AG09309 (cell line): ENCODE results near the gene MED17.
A peak's percentile ranks its signal among the peaks of the same experiment; 100 is the strongest.

Experiments used
- DNase-seq: peaks from one replicate; pipeline ENCODE4 v3.0.0-alpha.2; 2010; ENCODE audit warnings: low read depth
- H3K4me3 ChIP-seq: 2 replicates; pipeline ENCODE4 v1.5.1; 2011; ENCODE audit warnings: mild to moderate bottlenecking, low read depth, low read length, moderate library complexity; ENCODE audit not compliant: control insufficient read depth
- TF ChIP-seq, protein P1 (sequence below): IDR thresholded peaks from 2 replicates; pipeline ENCODE4 v1.5.1; 2011; ENCODE audit warnings: mild to moderate bottlenecking, low read depth, low read length, inconsistent platforms; ENCODE audit not compliant: insufficient read depth, control insufficient read depth; ENCODE audit errors: missing control alignments

The MED17 gene, protein sequence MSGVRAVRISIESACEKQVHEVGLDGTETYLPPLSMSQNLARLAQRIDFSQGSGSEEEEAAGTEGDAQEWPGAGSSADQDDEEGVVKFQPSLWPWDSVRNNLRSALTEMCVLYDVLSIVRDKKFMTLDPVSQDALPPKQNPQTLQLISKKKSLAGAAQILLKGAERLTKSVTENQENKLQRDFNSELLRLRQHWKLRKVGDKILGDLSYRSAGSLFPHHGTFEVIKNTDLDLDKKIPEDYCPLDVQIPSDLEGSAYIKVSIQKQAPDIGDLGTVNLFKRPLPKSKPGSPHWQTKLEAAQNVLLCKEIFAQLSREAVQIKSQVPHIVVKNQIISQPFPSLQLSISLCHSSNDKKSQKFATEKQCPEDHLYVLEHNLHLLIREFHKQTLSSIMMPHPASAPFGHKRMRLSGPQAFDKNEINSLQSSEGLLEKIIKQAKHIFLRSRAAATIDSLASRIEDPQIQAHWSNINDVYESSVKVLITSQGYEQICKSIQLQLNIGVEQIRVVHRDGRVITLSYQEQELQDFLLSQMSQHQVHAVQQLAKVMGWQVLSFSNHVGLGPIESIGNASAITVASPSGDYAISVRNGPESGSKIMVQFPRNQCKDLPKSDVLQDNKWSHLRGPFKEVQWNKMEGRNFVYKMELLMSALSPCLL

DNA sequence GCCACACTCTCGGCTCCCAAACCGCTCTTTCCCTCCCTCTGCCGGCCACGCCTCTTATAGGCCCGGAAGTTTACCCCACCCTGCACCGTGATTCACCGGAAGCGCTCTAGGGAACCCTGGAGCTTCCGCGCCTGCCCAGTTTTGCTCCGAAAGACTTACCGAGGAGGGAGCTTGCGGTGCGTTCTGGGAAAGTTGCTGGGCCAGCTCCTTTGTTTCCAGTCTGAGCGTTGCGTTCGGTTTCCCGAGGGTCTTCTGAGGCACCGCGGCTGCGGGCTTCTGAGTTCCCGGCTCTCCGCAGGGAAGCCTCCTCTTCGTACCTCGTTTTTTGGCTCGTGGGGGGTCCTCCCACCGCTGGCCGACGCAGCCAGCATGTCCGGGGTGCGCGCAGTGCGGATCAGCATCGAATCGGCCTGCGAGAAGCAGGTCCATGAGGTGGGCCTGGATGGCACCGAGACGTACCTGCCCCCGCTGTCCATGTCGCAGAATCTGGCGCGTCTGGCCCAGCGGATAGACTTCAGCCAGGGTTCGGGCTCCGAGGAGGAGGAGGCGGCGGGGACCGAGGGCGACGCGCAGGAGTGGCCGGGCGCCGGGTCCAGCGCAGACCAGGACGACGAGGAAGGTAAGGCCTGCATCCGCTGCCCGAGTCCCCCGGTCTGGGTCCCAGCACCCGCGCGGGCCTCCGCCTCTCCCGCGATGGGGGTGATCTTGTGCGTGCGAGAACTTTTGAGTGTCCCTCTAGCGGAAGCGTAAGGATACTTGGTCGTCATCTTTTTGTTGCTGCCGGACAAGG, at the start of gene MED17:
TSS of gene MED17 (plus strand) at position 138 of the 790 bp plus-strand sequence. CDS start at position 370, 232 bp downstream.
- TF ChIP-seq, protein P1, sequence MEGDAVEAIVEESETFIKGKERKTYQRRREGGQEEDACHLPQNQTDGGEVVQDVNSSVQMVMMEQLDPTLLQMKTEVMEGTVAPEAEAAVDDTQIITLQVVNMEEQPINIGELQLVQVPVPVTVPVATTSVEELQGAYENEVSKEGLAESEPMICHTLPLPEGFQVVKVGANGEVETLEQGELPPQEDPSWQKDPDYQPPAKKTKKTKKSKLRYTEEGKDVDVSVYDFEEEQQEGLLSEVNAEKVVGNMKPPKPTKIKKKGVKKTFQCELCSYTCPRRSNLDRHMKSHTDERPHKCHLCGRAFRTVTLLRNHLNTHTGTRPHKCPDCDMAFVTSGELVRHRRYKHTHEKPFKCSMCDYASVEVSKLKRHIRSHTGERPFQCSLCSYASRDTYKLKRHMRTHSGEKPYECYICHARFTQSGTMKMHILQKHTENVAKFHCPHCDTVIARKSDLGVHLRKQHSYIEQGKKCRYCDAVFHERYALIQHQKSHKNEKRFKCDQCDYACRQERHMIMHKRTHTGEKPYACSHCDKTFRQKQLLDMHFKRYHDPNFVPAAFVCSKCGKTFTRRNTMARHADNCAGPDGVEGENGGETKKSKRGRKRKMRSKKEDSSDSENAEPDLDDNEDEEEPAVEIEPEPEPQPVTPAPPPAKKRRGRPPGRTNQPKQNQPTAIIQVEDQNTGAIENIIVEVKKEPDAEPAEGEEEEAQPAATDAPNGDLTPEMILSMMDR: peak; percentile 47
- H3K4me3 ChIP-seq: peak within 1 kb of the TSS; percentile 91
- DNase-seq: peak; percentile 63

DNA sequence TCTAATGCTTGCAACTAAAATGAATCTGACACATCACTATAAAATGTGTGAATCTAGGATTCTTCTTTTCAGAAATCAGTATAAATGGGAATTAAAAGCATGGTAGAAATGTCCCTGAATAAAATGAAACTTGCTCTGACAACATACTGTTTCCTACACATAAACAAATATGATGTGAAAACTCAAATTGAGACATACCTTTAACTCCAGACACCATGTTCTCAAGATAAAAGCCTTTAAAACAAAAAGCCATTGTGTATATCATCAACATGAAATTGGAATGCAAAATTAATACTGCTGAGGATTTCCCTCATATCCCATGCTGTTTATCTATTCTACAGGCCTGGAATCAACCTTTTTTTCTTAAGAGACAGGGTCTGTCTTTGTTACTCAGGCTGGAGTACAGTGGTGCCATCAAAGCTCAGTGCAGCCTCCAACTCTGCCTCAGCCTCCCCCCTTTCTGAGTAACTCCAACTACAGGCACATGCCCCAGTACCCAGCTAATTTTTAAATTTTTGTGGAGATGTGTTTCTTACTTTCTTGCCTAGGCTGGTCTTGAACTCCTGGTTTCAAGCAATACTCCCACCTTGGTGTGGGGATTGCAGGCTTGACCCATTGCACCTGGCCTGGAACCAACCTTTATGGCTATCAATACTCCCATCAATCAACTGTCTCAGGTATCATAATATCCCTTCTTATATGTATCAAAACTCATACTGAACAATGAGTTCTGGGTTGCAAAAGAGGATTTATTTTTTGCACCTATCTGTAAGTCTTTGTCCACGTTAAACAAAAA, 49.5 kb upstream of the MED17 start:
- no peak for DNase-seq
- TF ChIP-seq, protein P1: no peak
- no peak overlapping the region for H3K4me3 ChIP-seq

DNA sequence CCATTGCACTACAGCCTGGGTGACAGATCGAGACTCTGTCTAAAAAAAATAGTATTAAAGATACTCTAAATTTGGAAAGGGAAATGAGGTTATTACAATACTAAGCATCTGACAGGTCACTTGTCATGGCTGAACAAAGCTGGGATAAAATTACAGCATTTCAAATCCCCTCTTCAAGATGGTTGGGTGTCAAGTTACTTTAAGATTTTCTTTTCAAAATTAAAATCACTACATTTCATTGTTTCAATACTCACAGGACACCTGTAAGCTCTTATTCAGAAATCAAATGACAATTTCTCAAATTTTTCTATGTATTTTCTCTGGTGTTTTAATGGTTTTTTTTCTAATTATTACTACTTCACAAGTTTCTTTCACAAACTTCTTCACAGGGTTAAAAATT, 48.5 kb upstream of the MED17 start:
- TF ChIP-seq, protein P1: no peak
- H3K4me3 ChIP-seq: no peak overlapping the region
- no peak for DNase-seq

DNA sequence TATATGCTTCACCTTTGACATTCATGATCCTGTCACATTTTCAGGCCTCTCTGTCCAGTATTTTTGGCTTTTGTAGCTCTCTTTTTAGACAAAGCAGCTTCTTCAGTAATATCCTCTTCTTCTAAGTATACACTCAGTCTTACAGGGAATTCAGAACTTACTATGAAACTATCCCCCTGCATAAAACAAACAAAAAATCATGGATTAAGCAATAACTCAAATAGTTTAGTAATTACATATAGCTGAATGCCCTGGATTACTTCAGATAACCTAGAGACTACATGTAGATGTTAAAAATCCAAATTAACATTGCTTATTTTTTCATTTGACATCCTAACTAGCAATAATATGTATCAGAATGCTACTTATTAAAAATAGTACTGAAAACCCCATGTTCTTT, 48.0 kb upstream of the MED17 start:
- no peak overlapping the region for H3K4me3 ChIP-seq

DNA sequence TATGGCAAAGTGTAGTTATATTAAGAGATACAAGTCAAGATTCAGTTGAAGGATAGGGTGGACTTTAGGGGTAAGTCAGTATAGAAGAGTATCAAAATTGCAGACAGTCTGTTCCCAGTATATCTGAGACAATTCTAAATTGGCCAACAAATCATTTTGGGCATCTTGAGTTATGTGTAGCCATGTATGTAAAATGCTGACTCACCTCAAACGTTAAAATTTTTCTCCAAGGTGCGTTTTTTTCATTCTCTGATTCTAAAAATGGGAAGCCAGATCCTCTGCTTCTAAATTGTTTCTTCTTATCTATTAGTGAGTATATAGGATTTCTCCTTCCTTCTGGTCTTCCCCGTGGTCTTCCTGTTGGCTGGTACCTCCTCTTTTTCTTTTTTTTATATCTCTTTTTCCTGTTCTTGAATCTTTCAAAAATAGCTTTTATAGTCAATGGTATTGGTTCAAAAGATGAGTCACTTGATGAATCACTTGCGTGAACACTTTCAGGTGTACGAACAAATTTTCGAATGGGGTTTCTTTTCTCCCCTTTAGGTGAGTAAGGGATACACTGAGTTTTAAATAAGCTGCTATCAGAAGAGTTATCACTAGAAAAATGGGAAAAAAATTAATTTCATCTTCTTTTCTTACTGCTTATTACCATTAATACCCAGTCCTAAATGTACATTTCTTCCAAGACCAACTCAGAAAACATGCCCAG, 46.0 kb upstream of the MED17 start:
- no peak overlapping the region; the same call in 1 of the 2 replicates for H3K4me3 ChIP-seq
- TF ChIP-seq, protein P1: no peak
- no peak for DNase-seq

More for the DNA sequence above, 48.0 kb upstream of the MED17 start:
- TF ChIP-seq, protein P1: no peak
- no peak for DNase-seq
